Endometrial microvascular endothelial cells (primary cell): Measurements from ENCODE around the gene OSTC. TPM values are rescaled to one million over a fixed set of nuclear protein-coding genes. Genes with fewer than 3 reads are reported as not detected.

Source experiments
- in situ Hi-C: cut with HindIII; loops from 2 replicates; pipeline ENCODE4 v1.10.0; 2017; ENCODE audit warnings: low sequenced_read_pairs, low pct_unique_long_range_greater_than_20kb; ENCODE audit errors: inconsistent ontology term
- total RNA-seq: library from RNA; depleted of rRNA; stranded (reverse); fragments of >200 nt; gene quantifications from one replicate; pipeline ENCODE4 v1.2.3, GENCODE V29; 2015; ENCODE audit errors: inconsistent ontology term

The OSTC gene
- total RNA-seq, 1 donor from 2014 or later: 174 TPM

DNA sequence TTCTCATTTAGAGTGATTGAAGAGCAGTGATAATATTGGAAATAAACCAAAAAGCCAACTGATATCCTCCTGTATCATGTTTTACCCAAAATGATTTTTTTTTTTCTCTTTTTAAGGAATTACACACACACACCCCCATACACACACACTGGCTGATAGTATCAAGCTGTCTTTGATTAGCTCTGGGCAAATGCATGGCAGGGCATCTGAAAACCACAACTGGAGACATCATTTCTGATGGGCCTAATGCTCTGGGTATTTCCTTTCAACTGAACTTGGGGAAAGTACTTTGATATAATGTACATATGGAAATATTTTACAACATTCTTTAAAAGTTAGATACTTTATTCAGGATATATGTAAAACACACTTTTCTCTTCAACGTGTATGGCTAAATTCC lies 14.2 kb upstream of the OSTC start:
- in situ Hi-C loops: no loop called here

DNA sequence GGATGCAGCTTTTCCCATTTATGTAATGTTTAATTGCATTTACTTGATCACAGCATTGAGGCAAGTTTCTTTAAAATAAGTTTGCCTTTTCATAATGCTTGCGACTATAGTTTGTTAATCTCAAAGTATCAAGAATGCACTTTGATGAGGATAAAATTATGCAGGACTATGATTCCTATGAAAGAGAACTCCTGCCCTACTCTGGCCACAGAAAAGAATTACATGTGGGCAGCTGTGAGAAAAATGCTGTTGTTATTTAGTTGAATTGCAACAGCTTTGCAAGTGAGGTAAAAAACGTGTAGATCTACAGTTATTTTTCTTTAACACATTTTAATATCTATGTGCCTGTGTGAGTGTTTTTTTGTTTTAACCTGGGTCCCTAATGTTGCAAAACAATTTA lies 12.5 kb upstream of the OSTC start:
- in situ Hi-C loops: no loop called here

DNA sequence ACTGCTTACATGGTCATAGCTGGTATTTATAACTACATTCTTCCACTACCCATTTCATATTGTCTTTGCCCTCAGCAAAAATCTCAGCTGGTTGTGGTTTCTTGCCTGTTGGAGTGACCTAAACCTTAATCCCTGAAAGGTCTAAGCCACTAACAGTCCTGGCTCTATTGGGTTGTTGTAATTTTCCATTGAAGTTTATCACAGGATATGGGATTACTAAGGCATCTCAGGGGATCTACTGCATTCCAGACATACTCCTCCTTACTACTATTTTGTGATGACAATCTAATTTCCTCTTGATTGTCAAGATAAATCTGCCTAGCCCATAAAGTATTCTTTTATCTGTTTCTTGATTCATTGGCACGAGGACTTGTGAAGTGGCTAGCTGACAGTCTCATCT lies 6.2 kb upstream of the OSTC start:
- in situ Hi-C loops: no loop called here

DNA sequence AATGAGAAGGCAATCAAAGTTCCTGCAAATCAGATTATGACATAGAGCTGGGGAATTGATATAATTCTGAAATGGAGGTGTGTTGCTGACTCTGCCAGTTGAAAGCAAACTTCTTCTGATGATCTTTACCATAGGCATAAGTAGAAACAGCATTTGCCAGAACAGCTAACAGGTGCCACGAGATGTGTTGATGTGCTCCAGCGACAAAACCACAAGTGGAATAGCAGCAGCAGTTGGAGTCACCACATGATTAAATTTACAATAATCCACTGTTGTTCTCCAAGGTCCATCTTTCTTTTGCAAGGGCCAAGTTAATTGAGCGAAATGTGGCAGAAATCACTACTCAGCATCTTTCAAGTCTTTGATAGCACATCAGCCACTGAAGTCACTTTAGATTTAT lies 3.7 kb upstream of the OSTC start:
- in situ Hi-C loops: no loop called here

DNA sequence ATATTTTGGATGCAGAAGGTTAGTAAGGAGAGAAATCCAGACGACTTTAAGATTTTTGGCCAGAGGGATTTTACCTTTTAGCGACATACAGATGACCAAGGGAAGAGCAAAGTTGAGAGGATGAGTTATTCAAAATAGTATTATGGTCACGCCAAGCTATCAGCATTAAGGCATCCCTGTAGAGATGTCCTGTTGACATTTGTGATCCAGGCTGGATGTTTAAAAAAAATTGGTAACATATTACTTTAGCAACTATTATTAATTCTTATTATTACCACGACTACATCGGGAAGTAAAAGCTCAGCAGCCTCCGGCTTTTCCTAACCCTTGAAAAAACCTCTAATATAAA lies 562 bp upstream of the OSTC start:
- in situ Hi-C loops: no loop called here

DNA sequence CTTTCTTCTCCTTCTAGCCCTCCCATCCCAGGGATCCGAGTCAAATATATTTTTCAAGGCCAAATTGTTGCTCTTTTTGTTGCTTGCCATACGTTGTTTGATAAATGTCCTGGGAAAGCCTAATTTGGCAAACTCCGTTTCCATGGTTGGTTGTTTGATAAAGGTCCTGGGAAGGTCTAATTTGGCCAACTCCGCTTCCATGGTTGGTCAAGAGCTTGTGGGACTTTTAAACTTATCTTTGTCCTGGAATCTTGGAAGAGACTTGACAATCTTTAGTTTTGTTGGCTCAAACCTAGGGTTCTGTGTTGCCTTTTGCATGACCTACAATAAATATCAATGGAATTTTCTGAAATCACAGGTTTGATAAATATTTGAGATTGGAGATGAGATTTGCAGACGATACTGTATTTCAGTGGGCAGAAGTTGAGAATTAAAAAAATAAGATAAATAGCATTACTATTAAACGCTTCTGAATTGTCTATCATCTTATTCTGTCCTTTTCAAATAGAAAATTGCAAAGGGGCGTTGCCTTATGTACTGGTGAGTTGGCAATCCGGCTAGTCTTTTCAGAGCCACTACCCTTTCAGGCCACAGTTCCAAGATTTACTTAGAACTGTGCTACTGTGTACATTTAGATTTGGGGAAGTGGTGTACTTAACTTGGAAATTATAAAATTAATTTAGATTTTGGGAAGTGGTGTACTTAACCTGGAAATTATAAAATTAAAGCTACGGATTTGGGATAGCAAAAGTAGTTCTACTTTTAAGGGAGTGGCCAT lies 804 bp downstream of the OSTC start:
- in situ Hi-C loops: no loop called here

DNA sequence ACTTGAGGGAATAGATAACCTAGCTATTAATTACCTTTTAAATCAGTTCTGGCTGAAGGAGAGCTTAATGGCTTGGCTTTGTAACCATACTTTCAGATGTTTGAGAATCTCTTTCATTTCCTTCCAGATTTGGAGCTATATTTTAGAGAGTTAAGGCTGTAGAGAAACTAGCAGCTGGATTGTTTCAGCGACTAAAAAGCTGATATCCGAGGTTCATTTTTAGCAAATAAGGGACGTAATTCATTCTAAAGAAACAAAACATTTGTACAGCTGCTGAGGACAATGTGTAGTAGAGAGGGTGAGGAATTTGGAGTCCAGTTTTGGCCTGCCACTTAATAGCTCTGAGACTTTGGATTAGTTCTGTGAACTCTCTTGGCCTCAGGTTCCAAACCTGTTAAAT lies 12.2 kb downstream of the OSTC start:
- in situ Hi-C loops: no loop called here

DNA sequence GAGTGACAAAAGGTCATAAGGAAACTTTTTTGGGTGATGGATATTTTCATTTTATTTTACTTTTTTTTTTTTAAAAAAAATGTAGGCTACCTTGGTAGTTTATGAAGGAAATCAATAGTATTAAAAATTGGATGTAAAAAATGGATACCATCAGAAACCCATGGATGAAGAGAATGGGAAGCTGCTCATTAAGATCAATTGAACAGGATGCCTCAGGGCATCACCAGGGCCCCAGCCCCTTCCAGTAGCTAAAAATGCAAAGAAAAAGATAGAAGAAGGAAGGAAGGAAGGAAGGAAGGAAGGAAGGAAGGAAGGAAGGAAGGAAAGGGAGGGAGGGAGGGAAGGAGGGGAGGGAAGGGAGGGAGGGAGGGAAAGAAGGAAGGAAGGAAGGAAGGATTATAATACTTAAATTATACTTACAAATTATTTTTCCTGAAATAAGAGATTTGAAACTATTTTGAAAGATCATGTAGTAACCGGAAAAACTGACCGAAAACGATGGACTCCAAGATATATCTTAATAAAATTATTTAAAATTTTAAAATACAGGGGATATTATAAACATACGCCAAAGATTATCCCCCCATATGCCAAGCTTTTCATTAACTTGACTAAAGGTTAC lies 24.1 kb downstream of the OSTC start:
- in situ Hi-C loops: no loop called here

DNA sequence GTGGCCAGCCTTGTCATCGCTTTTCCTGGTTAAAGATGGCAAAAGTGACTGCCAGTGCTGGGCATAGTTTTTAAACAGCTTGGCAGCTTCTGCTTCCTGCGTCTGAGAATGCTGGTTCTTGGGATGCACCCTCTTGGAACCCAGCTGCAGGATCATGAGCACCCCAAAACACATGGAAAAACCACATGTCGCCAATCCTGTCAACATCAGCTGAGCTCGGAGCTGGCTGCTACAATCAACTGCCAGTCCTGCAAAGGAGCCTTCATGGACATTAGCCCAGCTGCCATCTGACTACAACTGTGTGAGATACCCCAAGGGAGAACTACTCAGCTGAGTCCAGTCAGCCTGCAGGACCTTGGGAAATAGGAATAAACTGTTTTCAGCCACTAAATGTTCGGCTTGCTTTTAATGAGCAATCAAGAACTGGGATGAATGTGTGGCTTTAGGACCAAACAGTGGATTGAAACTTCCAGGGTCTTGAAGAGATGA lies 31.0 kb downstream of the OSTC start:
- in situ Hi-C loops: no loop called here

DNA sequence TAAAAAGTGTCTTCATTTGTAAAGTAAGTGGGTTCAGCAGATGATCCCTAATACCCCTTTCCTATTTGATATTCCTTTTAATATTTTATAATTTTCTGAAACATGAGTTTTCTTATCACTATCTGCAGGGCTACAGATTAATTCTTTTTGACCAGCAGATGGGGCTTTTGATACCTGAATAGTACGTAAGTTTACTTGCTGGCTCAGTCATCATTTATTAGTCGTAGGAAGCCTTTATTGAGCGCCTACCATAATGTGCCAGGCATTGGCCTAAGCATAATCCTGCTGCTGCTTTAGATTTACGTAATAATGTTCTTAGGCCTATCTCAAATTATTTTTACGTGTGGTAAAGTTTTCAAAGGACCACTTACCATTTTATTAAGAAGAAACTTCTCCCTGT lies 33.1 kb downstream of the OSTC start:
- in situ Hi-C loops: no loop called here

DNA sequence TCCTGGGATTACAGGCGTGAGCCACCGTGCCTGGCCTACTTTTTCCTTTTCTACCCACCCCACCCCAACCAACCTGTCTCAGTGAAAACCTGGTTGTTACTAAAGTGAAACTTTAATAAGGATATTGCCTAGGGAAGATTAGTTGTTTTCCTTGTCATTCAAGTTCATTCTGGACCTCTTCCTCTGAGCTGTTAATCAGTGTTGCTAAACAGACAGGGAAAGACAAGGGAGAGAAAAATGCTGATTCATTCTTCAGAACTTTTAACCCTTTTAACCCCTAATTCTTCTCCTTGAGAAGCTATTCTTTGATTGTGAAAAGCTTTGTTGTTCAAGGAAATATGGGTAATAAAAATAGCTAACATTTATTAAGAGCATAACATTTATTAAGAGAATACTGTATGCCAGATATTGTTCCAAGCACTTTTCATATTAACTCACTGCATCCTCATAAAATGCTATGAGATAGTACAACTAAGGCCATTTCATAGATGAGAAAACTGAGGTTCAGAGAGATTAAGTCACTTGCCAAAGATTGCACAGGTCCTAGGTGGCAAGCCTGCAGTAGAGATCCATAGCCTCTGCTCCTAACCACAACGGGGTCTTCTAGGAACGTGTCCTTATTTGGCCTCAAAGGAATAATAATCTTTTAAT lies 34.8 kb downstream of the OSTC start:
- in situ Hi-C loops: no loop called here

DNA sequence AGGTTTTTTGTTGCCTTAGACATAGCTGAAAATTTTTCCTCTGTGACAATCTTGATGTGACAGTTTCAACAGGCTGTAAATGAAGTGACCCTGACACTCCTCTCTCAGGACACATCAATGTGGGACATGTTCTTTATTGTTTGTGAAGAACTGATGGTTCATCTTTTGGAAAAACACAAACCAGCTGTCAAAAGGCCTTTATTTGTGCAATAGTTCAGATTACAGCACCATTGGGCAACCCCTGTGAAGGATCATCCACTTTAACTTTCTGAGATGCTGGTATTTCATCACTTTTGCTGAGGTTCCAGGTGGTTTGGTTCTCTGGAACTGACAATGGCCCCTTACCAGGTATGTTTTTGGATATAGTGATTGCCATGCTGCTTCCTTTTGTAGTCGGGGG lies 40.3 kb downstream of the OSTC start:
- in situ Hi-C loops: no loop called here

DNA sequence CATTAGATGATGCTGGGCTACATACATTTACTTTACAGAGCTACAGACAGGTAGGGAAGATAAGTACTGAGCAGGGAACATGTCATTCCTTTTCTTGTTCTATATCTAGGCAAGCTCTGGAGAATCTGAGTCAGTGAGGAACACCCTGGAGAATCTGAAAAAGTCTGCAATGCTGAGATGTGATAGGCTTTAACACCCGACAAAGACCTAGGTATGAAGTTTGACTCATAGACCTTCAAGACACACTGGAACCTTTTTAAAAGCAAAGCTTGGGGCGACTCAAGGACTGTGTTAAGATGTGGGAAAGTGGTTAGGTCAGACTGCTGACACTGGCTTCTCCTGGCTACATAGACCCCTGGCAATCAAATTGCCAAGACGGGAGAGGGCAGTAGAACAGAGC lies 42.8 kb downstream of the OSTC start:
- in situ Hi-C loops: no loop called here

DNA sequence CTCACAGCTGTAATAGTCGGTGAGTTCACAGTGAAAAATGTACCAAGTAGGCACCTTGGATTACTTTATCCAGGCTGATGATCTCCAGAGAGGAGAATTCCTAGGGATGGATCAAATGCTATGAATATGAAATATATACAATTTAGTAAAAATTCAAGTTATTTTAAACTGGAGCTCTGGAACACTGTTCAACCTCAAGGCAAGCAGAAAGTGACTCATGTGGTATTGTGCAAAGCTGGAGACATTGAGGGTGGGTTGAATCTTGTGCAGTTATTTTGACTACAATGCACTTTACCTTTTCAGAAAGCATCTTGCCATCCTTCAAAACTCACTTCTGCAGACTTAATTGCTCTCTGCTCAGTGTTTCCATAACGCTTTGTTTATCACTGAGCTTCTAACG lies 43.4 kb downstream of the OSTC start:
- in situ Hi-C loops: no loop called here

DNA sequence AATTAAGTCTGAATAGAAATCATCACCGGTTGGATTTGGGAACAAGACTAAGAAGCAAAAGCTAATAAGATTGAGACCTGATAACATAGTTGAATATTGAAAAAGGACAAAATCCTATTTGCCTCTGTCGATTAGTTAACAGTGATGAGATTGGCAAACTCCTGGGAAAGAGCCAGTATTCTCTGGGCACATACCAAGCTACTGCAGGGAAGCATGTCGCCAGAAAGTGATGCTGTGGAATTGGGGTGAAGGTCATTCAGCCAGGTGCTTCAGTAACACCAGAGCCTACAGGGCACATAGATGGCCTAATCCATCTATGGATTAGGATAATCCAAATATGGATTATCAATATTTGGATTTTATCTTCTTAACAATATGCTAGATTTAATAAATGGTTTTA lies 44.0 kb downstream of the OSTC start:
- in situ Hi-C loops: no loop called here

DNA sequence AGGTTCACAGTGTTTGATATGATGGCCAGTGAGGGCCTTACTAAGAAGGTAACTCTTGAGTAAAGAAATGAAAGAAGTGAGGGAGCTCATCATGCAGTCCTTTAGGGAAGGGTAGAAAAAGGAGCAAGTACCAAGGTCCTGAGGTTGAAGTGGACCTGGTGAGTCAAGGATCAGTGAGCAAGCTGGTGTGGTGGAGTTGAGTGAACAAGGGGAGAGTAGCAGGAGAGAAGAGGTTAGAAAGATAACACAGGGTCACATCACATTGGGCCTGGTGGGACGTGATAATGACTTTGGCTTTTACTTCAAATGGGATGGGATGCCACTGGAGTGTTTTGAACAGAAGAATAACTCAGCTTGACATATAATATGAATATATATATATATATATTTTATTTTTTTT lies 44.7 kb downstream of the OSTC start:
- in situ Hi-C loops: no loop called here

DNA sequence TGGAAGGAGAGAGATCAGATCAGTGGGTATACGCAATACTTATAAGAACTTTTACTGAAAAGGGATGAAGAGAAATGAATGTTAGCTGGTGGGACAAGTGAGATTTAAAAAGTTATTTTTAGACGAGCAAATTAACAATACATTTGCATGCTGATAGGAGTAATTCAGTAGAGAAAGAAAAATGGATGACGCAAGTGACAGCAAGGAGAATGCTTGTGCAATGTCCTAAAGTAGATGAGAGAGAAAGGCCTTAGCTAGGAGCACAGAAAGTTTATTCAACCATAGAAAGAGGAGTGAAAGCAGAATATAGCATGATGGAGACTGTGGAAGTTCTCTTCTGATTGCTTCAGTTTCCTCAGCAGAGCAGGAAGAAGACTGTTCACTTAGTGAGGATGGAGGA lies 45.8 kb downstream of the OSTC start:
- in situ Hi-C loops: no loop called here

DNA sequence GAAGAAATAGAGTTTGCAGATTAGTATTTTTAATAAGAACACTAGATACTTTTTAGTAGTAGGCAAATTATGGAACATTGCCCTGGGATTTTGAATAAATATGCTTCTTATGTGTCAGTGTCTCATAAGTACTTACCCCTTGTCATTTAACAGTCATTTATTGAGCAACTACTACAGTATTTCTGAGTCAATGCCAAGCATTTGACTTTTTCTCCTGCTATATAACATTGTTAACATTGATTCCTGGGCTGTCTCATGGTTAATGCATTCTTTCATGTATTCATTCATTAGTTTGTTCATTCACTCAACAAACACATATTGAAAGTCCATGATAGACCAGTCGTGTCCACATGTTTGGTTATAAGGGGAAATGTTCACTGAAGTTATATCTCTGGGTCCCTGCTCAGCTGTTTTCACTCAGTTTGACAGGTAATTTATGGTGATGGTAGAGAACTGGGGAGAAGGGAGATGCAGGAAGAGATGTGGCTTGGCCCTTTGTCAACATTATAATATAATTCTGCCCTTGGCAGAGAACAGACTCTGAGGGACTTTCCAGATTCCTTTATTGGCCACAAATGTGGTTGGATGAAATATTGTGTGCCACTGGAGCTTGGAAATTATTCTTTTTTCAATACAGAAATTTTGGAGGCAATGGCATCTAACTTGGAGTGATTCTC lies 49.8 kb downstream of the OSTC start:
- in situ Hi-C loops: no loop called here

DNA sequence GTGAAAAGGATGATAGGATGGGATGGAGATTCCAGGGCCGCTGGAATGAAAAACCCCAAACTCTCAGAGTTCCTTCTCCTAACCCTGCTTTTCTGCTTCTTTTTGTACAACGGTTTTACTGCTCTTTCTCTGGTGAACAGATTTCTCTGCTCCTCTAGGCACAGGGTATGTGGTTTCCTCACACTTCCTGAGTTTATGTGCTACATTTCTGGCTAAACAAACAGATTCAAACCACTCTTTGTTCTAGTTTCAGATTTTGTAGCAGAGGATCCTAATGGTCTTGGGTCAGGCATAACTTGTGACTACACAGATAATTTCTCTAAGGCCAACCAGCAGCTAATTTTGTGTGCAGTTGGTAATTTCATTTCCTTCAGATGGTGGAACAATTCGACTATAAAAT lies 52.6 kb downstream of the OSTC start:
- in situ Hi-C loops: no loop called here

DNA sequence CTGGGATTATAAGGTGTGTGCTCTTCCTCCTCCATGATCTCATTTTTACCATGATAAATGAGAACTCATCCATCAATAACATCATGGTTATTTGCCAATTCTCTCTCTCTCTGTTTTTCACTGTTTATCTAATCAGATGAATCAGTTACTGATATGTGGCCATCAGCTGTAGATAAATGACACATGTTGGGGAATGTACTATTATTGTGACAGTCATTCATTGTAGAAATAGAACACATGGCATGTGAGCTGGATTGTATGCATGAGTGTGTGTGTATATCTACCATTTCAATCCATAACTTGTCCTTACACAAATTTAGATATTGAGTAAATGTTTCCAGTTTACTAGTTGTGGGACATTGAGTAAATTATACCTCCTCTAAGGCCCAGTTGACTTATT lies 53.0 kb downstream of the OSTC start:
- in situ Hi-C loops: no loop called here
